OCI-M2 (cell line): ENCODE results near the gene IPO4.

Experiments
- DNase-seq: peaks from one replicate; lab custom pipeline; 2025; ENCODE audit not compliant: unreplicated experiment; lab: John Stamatoyannopoulos, UW

IPO4 gene

DNA sequence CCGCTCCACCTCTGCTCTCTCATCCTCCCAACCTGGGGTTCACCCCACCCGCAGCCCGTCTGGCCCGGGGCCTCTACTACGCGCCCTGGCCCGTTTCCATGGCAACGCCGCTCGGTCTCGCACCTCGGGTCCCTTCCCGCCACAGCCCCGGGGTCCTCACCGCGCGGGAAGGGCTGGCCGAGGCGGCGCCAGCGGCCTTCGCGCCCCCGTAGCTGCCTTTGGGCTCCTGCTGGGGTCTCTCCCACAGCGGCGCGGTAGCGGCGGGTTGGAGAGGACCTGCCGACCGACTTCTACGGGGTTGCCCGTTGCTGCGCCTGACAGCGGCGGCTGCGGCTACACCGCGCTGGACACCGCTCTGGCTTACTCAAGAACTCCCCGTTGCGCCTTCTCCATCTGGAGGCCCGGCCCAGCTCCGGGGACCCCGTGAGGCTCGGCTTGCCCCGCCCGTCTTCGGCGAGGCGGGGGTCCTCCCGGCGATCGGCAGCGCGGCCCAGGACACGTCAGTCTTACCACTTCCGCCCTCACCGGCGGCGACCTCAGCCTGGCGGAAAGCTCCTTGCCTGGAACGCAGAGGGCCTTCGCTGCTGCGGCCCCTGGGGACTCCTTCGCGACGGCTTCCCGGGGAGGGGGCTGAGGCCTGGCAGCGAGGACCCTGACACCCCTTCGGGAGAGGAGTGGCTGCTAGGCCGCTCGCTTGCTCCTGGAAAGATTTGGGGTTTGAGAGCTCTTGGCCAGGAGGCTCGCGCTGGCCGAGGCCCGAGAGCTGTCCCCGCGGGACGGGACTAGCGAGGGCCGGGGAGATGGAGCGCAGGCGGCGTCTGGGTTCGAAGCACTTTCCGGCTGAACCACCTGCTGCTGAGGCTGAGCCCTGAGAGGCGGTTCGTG lies 6.8 kb upstream of the IPO4 start, which contains the start of gene TM9SF1:
TM9SF1 (minus strand) TSS at position 256 of the 885 bp plus-strand sequence. CDS start 422 bp downstream, outside the sequence.
- peak; percentile 73 for DNase-seq

DNA sequence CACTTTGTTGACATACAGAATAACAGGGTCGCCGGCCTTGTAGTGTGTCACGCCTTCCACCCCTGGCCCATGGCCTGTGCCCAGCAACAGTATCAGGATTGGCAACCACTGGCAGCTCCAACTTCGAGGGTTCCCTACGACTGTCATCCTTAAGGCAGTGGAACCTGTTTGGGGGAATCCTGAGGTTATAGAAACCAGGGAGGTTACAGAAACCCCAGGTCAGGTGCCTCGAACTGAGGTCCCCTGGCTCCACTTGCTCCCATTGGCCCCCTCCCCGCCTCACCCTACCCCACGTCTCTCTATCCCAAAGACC lies 6.2 kb upstream of the IPO4 start:
- no peak for DNase-seq

DNA sequence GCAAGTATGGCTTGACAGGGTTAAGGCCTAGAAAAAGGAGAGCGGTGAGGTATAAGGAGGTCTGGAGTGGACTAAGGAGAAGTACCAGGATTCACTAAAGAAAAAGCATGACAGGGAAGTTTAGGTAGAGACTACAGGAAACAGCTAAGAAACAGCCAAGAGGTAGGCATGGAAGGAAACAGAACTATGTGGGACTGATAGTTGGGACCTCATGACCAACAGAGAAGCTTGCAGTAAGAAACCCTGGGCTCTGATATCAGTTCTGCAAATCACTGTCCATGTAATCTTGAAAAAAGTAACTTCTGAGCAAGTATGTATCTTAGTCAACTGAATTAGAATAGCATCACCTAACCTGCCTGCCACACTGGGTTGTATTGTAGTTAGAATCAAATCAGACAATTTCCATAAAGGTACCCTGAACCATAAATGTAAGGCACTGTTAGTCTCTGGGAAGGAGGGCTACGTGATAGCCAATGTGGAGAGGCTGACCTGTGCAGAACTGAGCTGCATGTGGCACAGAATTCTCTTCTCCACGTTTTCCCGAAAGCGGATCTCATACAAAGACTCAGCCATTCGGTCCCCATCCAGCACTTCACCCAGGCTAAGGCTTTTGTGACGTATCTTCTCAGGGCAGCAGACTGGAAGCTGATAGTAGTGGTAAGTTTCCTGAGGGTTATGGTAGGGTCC lies 5.7 kb upstream of the IPO4 start:
- no peak for DNase-seq

DNA sequence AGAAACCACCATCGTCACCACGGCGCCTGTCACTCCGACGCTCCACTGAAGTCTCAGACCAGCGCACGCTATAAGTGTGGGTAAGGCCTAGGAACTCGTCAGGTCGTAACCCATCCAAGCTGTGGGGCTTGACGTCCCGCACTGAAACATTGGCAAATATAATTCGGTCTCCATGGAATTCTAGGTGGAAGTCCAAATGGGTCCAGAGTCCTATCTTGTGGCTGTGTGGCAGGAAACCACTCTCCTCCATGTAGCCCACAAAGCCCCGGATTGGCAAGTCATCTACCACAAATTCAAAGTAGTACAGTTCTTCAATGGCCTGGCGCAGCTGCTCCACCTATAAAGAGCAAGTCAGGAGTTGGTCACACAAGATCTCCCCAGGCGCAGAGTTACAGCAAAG lies 4.3 kb upstream of the IPO4 start:
- no peak for DNase-seq

DNA sequence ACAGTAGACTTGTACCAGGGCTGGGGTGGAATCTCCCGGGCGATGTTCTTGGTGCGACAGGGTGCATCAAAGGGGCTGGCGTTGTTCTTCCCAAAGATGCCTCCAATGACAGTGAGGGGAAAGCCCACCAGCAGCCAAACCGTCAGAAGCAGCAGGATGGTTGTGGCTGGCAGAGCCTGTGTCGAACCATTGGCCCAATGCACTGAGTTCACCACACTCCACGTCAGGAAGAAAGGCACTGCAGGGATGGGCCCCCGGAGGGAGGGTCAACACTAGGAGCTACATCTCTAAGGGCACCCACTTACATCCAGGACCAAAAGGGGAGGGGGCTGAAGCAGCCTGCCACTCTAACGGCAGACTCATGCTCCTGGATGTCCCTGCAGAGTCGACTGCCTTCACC lies 1.8 kb upstream of the IPO4 start:
- DNase-seq: no peak

DNA sequence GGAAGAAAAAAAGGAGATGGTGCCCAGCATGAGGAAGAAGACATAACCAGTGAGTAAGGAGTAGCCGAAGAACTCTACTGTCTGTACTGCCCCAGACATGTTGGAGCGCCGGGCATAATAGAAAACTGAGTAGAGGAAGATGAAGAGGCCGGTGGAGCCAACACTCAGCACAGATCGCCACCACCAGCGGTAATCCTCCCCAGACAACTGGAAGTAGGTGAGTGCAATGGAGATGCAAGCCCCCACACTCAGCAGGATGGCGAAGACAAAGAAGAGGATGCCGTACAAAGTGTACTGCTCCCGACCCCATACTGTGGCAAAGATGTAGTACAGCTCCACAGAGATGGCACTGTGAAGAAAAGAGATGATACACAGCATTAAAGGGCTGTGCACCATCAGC lies 844 bp upstream of the IPO4 start:
- DNase-seq: no peak

DNA sequence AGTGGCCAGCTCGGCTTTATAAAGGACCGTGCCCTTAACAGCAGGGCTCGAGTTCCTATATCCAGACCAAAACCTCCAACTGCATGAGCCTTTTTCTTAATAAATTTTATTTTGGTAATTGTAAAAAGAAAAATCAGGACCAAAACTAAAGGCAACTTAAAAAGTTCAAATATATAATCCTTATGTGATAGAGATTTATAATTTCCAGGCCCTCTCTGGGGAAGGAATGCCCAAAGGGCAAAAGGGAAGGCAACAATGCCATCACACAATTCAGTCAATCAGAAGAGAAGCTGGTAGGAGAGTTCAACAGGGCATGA lies 401 bp upstream of the IPO4 start:
- DNase-seq: no peak

DNA sequence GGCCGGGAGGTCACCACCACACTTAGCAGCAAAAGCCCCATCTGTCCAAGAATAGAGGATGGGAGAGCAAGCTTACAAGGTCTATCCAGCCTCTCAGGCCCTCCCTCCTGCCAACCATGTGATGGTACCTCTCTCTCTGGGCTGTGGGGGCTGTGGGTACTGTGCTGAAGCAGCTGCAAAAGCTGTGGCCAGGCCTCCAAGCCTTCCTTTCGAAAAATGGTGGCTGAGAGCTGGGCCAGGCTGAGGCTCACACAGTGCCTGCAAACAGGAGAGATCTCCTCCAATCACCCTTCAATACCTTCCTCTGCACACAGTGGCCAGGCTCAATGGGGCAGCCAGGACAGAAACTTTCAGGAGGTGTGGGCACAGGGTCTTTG lies 1.1 kb downstream of the IPO4 start:
- DNase-seq: no peak

DNA sequence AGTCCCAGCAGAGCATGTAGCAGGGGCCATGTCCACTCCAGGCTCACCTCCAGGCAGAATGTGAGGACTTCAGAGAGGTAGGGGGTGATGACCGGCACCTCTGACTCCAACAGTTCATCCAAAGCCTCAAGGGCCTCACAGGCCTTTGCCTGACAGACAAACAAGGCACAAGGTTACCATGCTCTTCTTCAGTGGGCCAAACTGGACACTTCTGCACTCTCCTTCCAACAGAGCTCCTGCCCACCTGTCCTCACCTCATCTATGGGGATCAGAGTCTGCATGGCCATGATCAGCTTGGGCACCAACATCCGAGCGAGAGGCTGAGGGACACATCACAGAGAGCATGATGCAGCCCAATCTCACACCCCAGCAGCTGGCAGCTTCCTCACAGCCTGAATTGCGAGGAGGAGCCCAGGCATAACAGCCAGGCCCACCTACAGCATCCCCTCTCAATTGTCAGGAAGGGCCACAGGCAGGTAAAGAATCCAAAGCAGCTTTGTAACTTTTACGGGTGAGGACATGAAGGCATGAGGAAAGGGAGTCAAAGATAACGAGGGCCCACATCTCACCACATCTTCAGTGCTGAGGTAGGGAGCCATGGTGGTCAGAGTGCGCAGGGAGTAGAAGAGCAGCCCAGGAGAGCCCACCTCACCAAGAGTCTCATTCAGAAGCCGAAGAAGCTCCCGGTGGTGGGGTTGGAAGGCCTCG lies 1.6 kb downstream of the IPO4 start:
- no peak for DNase-seq

DNA sequence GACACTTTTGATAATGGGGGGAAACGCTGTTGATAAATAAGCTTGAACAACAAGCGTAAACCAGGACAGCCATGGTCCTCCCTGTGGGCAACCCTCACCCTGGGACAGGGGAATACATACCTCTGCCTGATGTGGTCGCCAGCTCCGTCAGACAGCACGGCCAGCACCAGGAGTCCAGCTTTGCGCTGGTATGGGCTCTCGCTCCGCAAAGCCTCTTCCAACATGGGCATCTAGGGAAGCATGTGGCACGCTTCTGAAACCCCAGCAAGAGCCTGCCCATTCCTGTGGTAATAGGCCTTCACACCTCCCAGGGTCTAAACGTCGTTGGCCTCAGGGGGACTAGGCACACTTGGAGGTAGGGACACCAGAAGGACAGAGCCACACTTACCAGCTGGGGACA lies 2.9 kb downstream of the IPO4 start:
- DNase-seq: no peak

DNA sequence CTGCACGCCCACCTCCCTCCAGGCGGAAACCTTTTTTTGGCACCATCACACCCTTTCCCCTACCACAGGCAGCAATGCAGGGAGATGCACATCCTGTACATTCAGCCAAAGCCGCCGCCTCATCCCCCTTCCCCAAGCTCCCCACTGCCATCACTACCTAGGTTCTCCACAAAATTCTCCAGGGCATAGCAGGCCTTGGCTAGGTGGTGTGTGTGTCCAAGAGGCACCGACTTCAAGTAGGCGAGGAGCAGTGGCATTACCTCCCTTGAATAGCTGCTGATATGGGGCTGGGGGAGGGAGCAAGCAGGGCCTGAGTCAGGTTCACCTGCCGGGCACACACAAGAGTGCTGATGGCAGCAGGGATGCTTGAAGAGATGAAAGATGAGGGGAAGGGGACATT lies 3.6 kb downstream of the IPO4 start:
- DNase-seq: no peak

DNA sequence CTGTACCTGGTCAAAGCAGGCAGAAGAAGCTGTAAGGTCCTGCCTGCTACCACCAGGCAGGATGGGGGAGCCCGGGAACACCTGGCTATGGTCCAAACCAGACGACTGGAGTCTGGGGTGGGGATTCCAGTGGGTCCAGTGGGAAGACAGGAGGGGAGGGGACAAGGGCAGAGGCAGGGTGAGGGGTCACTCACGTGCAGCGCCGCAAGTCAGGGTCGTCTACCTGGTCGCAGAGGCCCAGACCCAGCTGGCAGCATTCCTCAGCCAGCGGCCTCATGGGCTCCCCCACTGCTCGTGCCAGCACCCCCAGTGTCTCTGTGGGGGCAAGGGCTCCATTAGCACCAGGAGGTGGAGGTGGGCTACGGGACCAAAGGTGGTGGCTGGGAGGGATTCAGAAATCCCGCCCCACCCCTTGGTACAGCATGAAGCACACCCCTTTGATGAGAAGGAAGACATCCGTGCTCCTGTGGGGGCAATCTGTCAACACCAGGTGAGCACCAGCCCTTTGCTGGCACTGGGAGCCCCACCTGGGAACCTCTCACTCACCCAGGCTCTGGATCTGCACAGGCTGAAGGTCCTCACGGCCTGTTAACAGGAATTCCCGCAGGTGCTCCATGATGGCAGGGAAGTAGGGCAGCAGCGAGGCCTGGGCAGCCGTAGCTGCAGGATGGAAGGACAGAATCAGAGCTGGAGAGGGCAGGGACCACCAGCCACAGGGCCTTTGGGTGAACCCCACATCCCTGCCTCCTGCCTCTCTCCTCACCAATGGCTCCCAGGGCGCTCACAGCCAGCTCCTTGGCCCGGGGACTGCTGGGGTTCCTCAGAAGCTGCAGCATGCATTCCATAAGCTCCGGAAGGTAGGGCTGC lies 4.3 kb downstream of the IPO4 start:
- DNase-seq: no peak

DNA sequence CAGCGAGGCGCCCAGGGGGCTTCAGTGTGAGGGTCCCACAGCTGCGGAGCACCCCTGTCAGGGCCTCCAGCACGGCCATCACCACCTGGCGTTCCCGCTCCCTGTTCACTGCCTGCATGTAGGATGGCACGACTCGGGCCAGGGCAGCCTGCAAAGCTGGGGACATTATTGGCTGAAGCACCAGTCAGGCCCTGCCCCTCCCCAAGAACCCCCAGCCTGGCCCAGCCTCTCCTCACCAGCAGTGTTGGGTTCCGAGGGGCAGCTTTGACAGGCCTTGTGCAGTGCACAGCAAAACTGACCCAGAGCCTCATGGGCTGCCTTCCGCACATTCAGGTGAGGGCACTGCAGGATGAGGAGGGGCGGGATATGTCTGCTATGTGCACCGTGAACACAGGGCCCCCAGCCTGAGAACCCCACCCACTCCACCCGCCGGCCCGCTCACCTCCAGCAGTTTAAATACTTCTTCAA lies 5.6 kb downstream of the IPO4 start:
- DNase-seq: no peak

DNA sequence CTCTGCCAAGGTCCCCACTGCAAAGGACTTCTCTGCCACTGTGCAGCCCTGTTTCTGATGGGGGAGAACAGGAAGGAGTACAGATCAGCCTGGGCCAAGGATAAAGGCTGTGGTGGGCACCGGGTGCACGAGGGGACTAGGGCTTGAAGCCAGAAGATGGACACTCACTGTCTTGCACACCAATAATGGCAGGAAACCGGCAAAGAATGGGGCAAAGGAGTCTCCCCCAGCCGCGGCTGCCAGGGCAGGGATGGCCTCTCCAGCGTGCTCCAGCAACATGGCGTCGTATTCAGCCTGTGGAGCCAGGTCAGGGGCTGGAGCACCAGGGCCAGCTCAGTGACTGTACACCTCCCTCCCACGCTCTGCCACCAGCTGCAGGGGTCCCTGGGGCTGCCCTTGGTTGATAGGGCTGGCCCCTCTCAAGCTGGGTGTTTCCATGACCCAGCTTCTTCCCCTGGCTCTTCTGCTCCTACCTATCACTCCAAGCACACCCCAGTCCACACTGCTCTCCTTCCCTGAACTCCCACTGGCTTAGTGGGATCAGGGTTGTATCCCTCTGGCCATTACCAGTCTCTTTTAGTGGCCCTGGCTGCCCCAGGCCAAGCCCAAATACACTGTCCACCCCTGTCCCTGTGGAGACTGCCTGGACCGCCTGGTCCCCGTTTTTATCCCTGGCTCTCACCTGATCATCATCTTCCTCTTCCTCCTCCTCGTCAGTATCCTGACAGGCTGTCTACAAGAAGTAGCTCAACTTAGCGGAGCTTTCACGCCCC lies 6.3 kb downstream of the IPO4 start:
- no peak for DNase-seq

DNA sequence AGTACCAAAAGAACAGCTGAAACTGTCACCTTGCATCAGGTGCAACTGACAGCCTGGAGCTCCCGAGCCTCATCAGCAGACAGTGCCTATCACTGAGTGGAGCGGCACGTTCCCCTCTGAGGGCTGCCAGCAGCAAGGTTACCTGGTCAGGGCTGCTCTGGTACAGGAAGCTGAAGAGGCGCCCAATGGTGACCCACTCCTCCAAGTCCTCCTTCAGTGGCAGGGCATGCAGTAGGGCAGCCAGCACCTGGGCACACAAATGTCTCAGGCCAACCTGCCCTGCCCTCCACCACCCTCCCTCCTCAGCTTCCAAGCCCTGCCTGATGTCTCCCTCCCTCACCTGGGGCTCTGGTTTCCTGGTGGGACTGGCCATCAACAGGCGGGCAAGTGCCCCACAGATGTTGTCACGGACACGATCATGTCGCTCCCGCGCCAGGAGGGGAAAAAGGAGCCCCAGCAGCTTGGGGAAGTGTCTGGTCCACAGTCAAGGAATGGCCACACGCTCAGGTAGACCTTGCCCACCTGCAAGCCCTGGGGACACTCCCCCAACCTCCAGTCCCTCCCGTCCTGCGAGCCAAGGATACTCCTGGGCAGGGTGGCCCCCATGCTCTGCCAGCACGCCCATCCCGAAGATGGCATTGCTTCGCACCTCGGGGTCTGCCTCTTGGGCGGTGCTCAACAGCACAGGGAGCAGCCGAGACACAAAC lies 7.1 kb downstream of the IPO4 start:
- no peak for DNase-seq

DNA sequence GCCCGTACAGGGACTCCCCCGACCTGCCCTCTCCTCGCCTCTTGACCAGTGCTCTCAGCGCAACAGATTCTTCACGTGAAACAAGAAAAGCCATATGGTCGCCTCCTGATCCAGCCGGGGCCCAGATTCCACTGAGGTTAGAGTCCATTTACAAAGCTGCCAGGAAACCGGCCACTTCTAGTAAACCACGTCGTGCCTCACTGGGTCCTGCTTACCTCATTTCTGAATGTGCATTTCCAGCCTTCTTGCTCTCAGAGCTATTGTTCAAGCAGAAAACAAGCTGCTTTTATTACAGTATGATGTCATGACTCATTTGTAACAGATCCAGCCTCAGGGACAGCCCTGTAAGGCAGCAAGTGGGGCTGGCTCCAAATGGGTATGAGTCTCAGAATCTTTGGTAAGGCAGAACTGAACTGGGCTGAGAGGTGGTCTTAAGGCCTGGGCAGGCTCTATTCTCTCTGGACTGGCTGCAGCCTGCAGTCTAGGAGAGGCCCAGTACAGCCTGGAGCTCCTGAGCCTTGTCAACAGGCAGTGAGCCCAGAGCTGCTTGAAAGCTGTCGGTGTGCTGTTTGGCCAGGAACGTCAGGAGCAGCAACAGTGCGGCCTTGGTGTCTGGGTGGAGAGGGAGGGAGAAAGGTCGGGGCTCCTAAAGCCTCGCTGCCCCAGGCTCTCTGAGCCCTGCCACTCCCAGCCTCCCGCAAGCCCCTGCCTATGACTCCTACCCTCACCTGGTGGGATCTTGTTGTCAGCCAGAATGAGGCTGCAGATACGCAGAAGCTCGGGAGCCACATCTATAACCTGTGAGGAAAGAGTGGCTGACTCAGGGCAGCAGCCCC lies 8.4 kb downstream of the IPO4 start:
- no peak for DNase-seq

DNA sequence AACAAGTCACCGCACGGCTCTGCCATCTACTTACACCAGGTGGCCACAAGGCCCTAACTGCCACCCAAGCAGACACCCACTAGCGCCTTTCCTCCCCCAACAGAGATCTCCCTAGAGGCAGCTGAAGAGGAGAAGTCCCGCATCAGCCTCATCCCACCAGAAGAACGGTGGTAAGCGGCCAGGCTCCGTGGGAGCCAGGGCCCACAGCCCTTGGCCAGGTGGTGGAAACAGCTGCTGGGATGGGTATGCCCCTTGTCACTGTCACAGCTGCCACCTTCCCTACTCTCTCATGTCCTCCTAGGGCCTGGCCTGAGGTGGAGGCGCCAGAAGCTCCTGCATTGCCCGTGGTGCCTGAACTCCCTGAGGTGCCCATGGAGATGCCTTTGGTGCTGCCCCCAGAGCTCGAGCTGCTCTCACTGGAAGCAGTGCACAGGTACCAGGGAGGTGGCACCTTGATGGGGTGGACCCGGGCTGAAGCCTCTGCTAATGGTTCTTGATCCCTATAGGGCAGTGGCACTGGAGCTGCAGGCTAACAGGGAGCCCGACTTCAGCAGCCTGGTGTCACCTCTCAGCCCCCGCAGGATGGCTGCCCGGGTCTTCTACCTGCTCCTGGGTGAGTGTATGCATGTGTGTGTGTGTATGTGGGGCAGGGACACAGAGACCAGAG lies 9.2 kb downstream of the IPO4 start:
- DNase-seq: no peak

DNA sequence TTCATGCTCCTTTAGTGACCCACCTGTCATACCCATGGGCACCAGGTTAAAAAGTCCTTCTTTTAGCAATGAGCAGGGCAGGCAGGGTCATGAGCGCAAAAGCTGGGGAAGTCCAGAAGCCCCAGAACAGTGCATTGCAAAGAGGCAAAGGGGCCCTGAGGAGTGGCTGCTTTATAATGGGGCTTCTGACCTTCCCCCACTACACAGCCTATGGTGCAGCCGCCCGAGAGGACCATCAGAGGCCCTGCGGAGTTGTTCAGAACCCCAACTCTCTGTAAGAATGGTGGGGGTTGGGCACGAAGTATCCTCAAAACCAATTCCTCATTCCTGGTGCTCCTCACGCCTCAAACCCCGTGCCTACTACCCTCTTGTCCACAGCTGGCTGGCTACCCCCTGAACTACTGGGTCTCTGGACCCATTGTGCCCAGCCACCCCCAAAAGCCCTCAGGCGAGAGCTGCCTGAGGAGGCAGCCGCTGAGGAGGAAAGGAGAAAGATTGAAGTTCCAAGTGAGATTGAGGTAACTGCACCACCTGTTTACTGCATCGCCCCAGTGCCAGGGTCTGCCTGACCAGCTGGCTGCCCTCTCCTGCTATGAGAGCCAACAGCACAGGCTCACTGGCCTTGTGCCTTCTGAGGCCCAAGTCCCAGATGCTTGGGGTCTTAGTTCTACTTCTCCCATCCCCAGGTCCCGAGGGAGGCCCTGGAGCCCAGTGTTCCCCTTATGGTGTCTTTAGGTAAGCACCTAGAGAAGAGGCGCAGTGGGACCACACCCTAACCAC lies 10.0 kb downstream of the IPO4 start:
- no peak for DNase-seq
